Activated CD4-positive, alpha-beta T cell treated with anti-CD3 and anti-CD28 coated beads, Interleukin-2, amount 50 U/mL, for 48 hours (primary cell): ENCODE data around the gene FAR2.
A peak's percentile ranks its signal among the peaks of the same experiment; 100 is the strongest.
"Not testable (repeated sequence)": the region's sequence is repeated elsewhere in the genome, so short reads cannot be mapped to it uniquely, and the experiment has no call there.

Experiments used
- DNase-seq, 2 experiments: peaks; one replicate each; pipeline ENCODE4 v3.0.0-alpha.2; 2020

FAR2 gene

GRCh38 chr12:29240441-29240840, 91.4 kb downstream of the FAR2 start:
- no peak for DNase-seq

- peak; percentile 12 to 20 for DNase-seq
Observed at GRCh38 chr12:29241821-29242591, 92.9 kb downstream of the FAR2 start.

GRCh38 chr12:29242921-29243431, 93.9 kb downstream of the FAR2 start:
- no peak for DNase-seq

- no peak for DNase-seq
Observed at GRCh38 chr12:29244159-29244765, 95.2 kb downstream of the FAR2 start.

- no peak for DNase-seq
Observed at GRCh38 chr12:29245246-29245645, 96.2 kb downstream of the FAR2 start.

- no peak for DNase-seq
Observed at GRCh38 chr12:29249930-29250329, 100.9 kb downstream of the FAR2 start.

GRCh38 chr12:29253906-29254625, 105.0 kb downstream of the FAR2 start:
- no peak for DNase-seq

GRCh38 chr12:29255042-29255441, 106.0 kb downstream of the FAR2 start:
- no peak for DNase-seq

GRCh38 chr12:29256598-29256997, 107.5 kb downstream of the FAR2 start:
- DNase-seq: no peak

GRCh38 chr12:29257687-29258086, 108.6 kb downstream of the FAR2 start:
- not testable (repeated sequence) for DNase-seq

GRCh38 chr12:29264424-29264823, 115.3 kb downstream of the FAR2 start:
- no peak for DNase-seq

- DNase-seq: no peak
Observed at GRCh38 chr12:29269706-29270408, 120.8 kb downstream of the FAR2 start.

GRCh38 chr12:29270446-29270845, 121.4 kb downstream of the FAR2 start:
- no peak for DNase-seq

- DNase-seq: no peak
Observed at GRCh38 chr12:29273178-29273843, 124.2 kb downstream of the FAR2 start.

- no peak for DNase-seq
Observed at GRCh38 chr12:29275834-29276233, 126.8 kb downstream of the FAR2 start.

- no peak for DNase-seq
Observed at GRCh38 chr12:29277231-29277630, 128.2 kb downstream of the FAR2 start.

GRCh38 chr12:29278673-29279420, 129.8 kb downstream of the FAR2 start:
- no peak for DNase-seq

- no peak for DNase-seq
Observed at GRCh38 chr12:29281371-29282005, 132.4 kb downstream of the FAR2 start.

GRCh38 chr12:29282031-29282816, 133.1 kb downstream of the FAR2 start:
- no peak for DNase-seq

- no peak for DNase-seq
Observed at GRCh38 chr12:29283969-29284700, 135.1 kb downstream of the FAR2 start.
